ENCODE data around the gene STOML1. TPM values are rescaled to one million over a fixed set of nuclear protein-coding genes. Genes with fewer than 3 reads are reported as not detected.
"Not testable (repeated sequence)": the region's sequence is repeated elsewhere in the genome, so short reads cannot be mapped to it uniquely, and the experiment has no call there.

STOML1 gene
- total and polyA plus RNA-seq, 2 experiments from 2014 or later: 14.2 to 21.0 TPM

GRCh38 chr15:73939138-73939537 is 53.0 kb downstream of the STOML1 start:
- Histone ChIP-seq H3K27ac (no peak overlapping the region), H4K20me1 (ENCODE audit: insufficient read depth, poor library complexity, severe bottlenecking) (no peaks in the 10 kb centered on the region), H3K9me3 (ENCODE audit: low read depth) (no peaks in the 10 kb centered on the region), H3K4me1 (ENCODE audit: insufficient read depth) (peaks cover 56% of the 10 kb centered on the region), H3K9me2 (replicated peaks; ENCODE audit: insufficient read depth) (no peaks in the 10 kb centered on the region), H3K79me2 (peaks cover 7% of the 10 kb centered on the region), H3K4me3 (no peak overlapping the region), H3K4me2 (no peak overlapping the region), H2AFZ (no peak overlapping the region), H3K27me3 (no peaks in the 10 kb centered on the region), H3K36me3 (replicated peaks; ENCODE audit: insufficient read depth, low read depth) (no peaks in the 10 kb centered on the region)
- TF ChIP-seq EZH2 (IDR thresholded peaks at IDR 0.05; ENCODE audit: borderline replicate concordance) (no peak), EZH2phosphoT487 (IDR thresholded peaks at IDR 0.05; ENCODE audit: low read depth, severe bottlenecking, unreplicated experiment) (no peak), CTCF (IDR thresholded peaks at IDR 0.05; ENCODE audit: poor library complexity) (no peak)
- DNase-seq (ENCODE audit: low spot score): no peak
- WGBS (ENCODE audit: low lambda C conversion rate, missing lambda C conversion rate): 88% methylated on average over 4 of the region's 4 CpGs

GRCh38 chr15:73938516-73938915 is 53.6 kb downstream of the STOML1 start:
- not testable (repeated sequence) for H3K79me2 ChIP-seq; H3K27me3 ChIP-seq; DNase-seq (ENCODE audit: low spot score); H2AFZ ChIP-seq; H3K9me2 ChIP-seq (replicated peaks; ENCODE audit: insufficient read depth); H3K4me3 ChIP-seq; H3K36me3 ChIP-seq (replicated peaks; ENCODE audit: insufficient read depth, low read depth); H3K27ac ChIP-seq; H4K20me1 ChIP-seq (ENCODE audit: insufficient read depth, poor library complexity, severe bottlenecking); H3K4me2 ChIP-seq; H3K9me3 ChIP-seq (ENCODE audit: low read depth)
- H3K4me1 ChIP-seq (ENCODE audit: insufficient read depth): peaks cover 52% of the 10 kb centered on the region
- WGBS (ENCODE audit: low lambda C conversion rate, missing lambda C conversion rate): 98% methylated on average over 8 of the region's 8 CpGs

- Histone ChIP-seq H3K79me2 (peaks cover 8% of the 10 kb centered on the region), H3K27ac (no peak overlapping the region), H4K20me1 (ENCODE audit: insufficient read depth, poor library complexity, severe bottlenecking) (no peaks in the 10 kb centered on the region), H3K4me1 (ENCODE audit: insufficient read depth) (peaks cover 44% of the 10 kb centered on the region), H3K27me3 (no peaks in the 10 kb centered on the region), H3K9me2 (replicated peaks; ENCODE audit: insufficient read depth) (no peaks in the 10 kb centered on the region), H3K4me2 (no peak overlapping the region), H2AFZ (no peak overlapping the region), H3K4me3 (no peak overlapping the region), H3K9me3 (ENCODE audit: low read depth) (no peaks in the 10 kb centered on the region), H3K36me3 (replicated peaks; ENCODE audit: insufficient read depth, low read depth) (no peaks in the 10 kb centered on the region)
- TF ChIP-seq CTCF (IDR thresholded peaks at IDR 0.05; ENCODE audit: poor library complexity) (no peak), EZH2 (IDR thresholded peaks at IDR 0.05; ENCODE audit: borderline replicate concordance) (no peak), EZH2phosphoT487 (IDR thresholded peaks at IDR 0.05; ENCODE audit: low read depth, severe bottlenecking, unreplicated experiment) (no peak)
- DNase-seq (ENCODE audit: low spot score): no peak
- over 99% methylated on average over 11 of the region's 11 CpGs for WGBS (ENCODE audit: low lambda C conversion rate, missing lambda C conversion rate)
Observed at GRCh38 chr15:73937726-73938125, 54.4 kb downstream of the STOML1 start.

GRCh38 chr15:73937296-73937695 is 54.8 kb downstream of the STOML1 start:
- 92% methylated on average over 9 of the region's 10 CpGs for WGBS (ENCODE audit: low lambda C conversion rate, missing lambda C conversion rate)
- TF ChIP-seq CTCF (IDR thresholded peaks at IDR 0.05; ENCODE audit: poor library complexity) (no peak), EZH2 (IDR thresholded peaks at IDR 0.05; ENCODE audit: borderline replicate concordance) (no peak), EZH2phosphoT487 (IDR thresholded peaks at IDR 0.05; ENCODE audit: low read depth, severe bottlenecking, unreplicated experiment) (no peak)
- no peak overlapping the region for H2AFZ ChIP-seq
- H3K79me2 ChIP-seq: peaks cover 11% of the 10 kb centered on the region
- H3K27me3 ChIP-seq: no peaks in the 10 kb centered on the region
- no peak overlapping the region for H3K4me2 ChIP-seq
- no peak overlapping the region for H3K4me3 ChIP-seq
- H3K9me3 ChIP-seq (ENCODE audit: low read depth): no peaks in the 10 kb centered on the region
- no peaks in the 10 kb centered on the region for H3K9me2 ChIP-seq (replicated peaks; ENCODE audit: insufficient read depth)
- H4K20me1 ChIP-seq (ENCODE audit: insufficient read depth, poor library complexity, severe bottlenecking): no peaks in the 10 kb centered on the region
- no peaks in the 10 kb centered on the region for H3K36me3 ChIP-seq (replicated peaks; ENCODE audit: insufficient read depth, low read depth)
- no peak for DNase-seq (ENCODE audit: low spot score)
- H3K27ac ChIP-seq: no peak overlapping the region
- peaks cover 44% of the 10 kb centered on the region for H3K4me1 ChIP-seq (ENCODE audit: insufficient read depth)
